Measurements from ENCODE around the gene OR11G2.
"Not testable (repeated sequence)": the region's sequence is repeated elsewhere in the genome, so short reads cannot be mapped to it uniquely, and the experiment has no call there.

Gene OR11G2

DNA sequence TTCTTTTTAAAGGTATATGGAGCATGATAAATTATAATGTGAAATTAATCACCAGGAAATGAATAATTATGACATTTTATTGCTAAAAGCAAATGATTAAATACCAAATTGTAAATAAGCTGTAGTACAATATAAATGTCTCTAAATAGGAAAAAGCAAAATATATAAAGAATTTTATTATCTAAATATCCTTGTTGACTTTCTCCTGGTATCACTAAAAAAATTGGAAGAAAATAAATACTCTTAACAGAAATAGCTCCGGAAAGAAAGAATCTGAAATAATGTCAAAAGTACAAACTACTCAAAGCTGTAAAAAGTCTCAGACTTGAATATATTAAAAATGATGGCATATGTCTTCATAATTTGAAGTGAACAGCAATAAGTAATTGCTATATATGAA is 38.0 kb downstream of the OR11G2 start, which contains the start of gene OR11H7:
Gene OR11H7, plus strand, starts transcription at position 301 of the 400 bp plus-strand sequence.
- no peak for DNase-seq

DNA sequence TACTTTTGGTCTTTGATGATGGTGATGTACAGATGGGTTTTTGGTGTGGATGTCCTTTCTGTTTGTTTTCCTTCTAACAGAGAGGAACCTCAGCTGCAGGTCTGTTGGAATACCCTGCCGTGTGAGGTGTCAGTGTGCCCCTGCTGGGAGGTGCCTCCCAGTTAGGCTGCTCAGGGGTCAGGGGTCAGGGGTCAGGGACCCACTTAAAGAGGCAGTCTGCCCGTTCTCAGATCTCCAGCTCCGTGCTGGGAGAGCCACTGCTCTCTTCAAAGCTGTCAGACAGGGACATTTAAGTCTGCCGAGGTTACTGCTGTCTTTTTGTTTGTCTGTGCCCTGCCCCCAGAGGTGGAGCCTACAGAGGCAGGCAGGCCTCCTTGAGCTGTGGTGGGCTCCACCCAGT is 44.7 kb downstream of the OR11G2 start:
- not testable (repeated sequence) for DNase-seq

DNA sequence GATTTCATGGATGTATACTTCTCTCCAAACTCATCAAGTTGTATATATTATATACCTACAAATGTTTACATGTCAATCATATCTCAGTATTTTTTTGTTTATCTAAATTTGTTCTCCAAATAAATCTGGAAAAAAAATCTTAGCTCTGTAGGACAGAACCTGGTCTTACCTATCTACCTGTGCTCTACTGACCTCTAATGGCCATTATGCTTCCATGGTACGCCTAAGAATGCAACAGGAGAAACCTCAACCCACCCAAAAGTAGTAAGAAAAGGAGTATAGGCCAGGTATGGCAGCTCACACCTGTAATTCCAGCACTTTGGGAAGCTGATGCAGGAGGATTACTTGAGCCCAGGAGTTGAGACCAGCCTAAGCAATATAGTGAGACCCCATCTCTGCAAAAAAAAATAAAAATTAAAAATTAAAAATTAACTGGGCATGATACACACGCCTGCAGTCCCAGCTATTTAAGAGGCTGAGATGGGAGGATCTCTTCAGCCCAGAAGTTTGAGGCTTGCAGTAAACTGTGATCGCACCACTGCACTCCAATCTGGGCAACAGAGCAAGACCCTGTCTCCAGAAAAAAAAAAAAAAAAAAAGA is 57.0 kb downstream of the OR11G2 start:
- DNase-seq = no peak

Measured in stimulated activated CD4-positive, alpha-beta T cell treated with anti-CD3 and anti-CD28 coated beads, Interleukin-4, amount 100 ng/mL, for 1 hour (primary cell).